MG63 (cell line): ENCODE data around the gene TTC6. TPM values are rescaled to one million over a fixed set of nuclear protein-coding genes. Genes with fewer than 3 reads are reported as not detected.

Source experiments
- DNase-seq: peaks from one replicate; pipeline ENCODE4 v3.0.0-alpha.2; 2020
- H3K27me3 ChIP-seq: fragments of 250-450 bp; sonication (Bioruptor Pico); 2 replicates; pipeline ENCODE4 v1.5.1; 2020; ENCODE audit warnings: mild to moderate bottlenecking, moderate library complexity
- H3K36me3 ChIP-seq: fragments of 250-450 bp; sonication (Bioruptor Pico); 2 replicates; pipeline ENCODE4 v1.5.1; 2020; ENCODE audit warnings: mild to moderate bottlenecking, moderate library complexity
- H3K4me3 ChIP-seq: fragments of 250-450 bp; sonication (Bioruptor Pico); 2 replicates; pipeline ENCODE4 v1.5.1; 2020; ENCODE audit warnings: mild to moderate bottlenecking, moderate library complexity
- H3K9me3 ChIP-seq: fragments of 250-450 bp; sonication (Bioruptor Pico); 2 replicates; pipeline ENCODE4 v1.5.1; 2020; ENCODE audit warnings: mild to moderate bottlenecking, moderate library complexity
- total RNA-seq: library from RNA; depleted of rRNA; stranded (reverse); fragments of >200 nt; shearing (Covaris generic); gene quantifications from 2 replicates; pipeline ENCODE4 v1.2.3, GENCODE V29; 2014; ENCODE audit warnings: low replicate concordance; rRNA removed

TTC6 gene
- total RNA-seq, 1 experiment from 2014 or later = not detected

- H3K4me3 ChIP-seq = no peak overlapping the region
- no peaks in the 10 kb centered on the region for H3K9me3 ChIP-seq
- no peak for DNase-seq
- H3K27me3 ChIP-seq = no peaks in the 10 kb centered on the region
- no peaks in the 10 kb centered on the region for H3K36me3 ChIP-seq
Observed at GRCh38 chr14:37638599-37638998, 43.2 kb downstream of the TTC6 start.

DNA sequence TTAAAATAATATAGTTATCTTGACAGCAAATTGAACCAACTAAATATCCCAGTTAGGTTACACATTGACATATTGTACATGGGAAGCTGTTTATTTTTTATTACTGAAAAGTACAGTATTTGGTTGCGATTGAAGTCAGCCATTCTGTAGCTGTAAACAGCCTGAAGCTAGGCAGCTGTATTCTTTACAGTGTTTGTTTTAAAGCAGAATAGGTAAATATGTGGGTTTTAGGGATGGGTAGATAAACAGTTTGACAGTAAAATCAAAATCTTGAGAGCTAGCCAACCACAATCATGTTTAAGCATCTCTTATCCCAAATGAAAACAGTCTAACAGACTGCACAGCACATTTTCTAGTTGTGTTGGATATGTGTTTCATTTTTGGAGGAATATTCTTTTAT lies 45.7 kb downstream of the TTC6 start:
- DNase-seq = no peak
- no peaks in the 10 kb centered on the region for H3K9me3 ChIP-seq
- H3K27me3 ChIP-seq = no peaks in the 10 kb centered on the region

GRCh38 chr14:37642125-37642524 lies 46.7 kb downstream of the TTC6 start:
- no peak for DNase-seq
- H3K36me3 ChIP-seq = no peaks in the 10 kb centered on the region
- no peaks in the 10 kb centered on the region for H3K9me3 ChIP-seq
- H3K4me3 ChIP-seq = no peak overlapping the region
- H3K27me3 ChIP-seq = no peaks in the 10 kb centered on the region

More for the DNA sequence above, 45.7 kb downstream of the TTC6 start:
- H3K4me3 ChIP-seq = no peak overlapping the region
- no peaks in the 10 kb centered on the region for H3K36me3 ChIP-seq

DNA sequence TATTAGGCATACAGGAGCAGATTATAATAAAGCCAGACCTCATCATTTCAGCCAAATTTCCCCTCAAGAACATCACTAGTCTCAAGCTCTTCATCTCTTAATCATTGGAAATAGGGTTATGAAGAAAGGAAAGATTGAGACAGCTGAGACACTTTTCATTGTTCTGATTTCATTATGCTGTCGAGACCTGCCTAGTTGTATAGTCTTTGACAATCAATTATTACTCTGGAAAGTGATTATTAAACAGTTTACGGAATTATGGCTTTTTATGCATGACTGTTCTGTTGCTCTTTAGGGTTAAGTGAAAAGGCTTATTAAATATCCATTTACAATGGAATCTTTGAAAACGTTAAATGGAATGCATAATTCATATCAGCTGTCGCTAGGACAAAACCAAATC lies 48.3 kb downstream of the TTC6 start:
- no peak overlapping the region for H3K4me3 ChIP-seq
- H3K27me3 ChIP-seq = no peaks in the 10 kb centered on the region
- no peaks in the 10 kb centered on the region for H3K36me3 ChIP-seq
- DNase-seq = no peak
- no peaks in the 10 kb centered on the region for H3K9me3 ChIP-seq

Other genes with a start within 250 kb of the TTC6 start
- gene FOXA1, start 380 bp upstream of the TTC6 start, total RNA-seq = 0.64 TPM in 1 of 2 replicates, not detected in the other